CD1c-positive myeloid dendritic cell (primary cell): Measurements from ENCODE around the gene OPCML.

Experiments used
- DNase-seq: peaks from one replicate; pipeline ENCODE4 v3.0.0-alpha.2; 2016; ENCODE audit errors: extremely low spot score

The OPCML gene

GRCh38 chr11:132621976-132622580 is 910.2 kb downstream of the OPCML start:
- DNase-seq = no peak

- DNase-seq = no peak
Observed at GRCh38 chr11:132620423-132620822, 911.9 kb downstream of the OPCML start.

GRCh38 chr11:132610791-132611190 is 921.5 kb downstream of the OPCML start:
- DNase-seq = no peak

- DNase-seq = no peak
Observed at GRCh38 chr11:132610216-132610615, 922.1 kb downstream of the OPCML start.

- no peak for DNase-seq
Observed at GRCh38 chr11:132607575-132607974, 924.7 kb downstream of the OPCML start.

- DNase-seq = no peak
Observed at GRCh38 chr11:132605825-132606570, 926.3 kb downstream of the OPCML start.

- no peak for DNase-seq
Observed at GRCh38 chr11:132604431-132604830, 927.9 kb downstream of the OPCML start.

GRCh38 chr11:132601875-132602274 is 930.4 kb downstream of the OPCML start:
- no peak for DNase-seq

- DNase-seq = no peak
Observed at GRCh38 chr11:132595711-132596134, 936.6 kb downstream of the OPCML start.

GRCh38 chr11:132595246-132595645 is 937.1 kb downstream of the OPCML start:
- DNase-seq = no peak

GRCh38 chr11:132590986-132591385 is 941.3 kb downstream of the OPCML start:
- DNase-seq = no peak

GRCh38 chr11:132590554-132590953 is 941.7 kb downstream of the OPCML start:
- no peak for DNase-seq

- DNase-seq = no peak
Observed at GRCh38 chr11:132589791-132590190, 942.5 kb downstream of the OPCML start.

- no peak for DNase-seq
Observed at GRCh38 chr11:132588366-132588765, 943.9 kb downstream of the OPCML start.

GRCh38 chr11:132587716-132588115 is 944.6 kb downstream of the OPCML start:
- no peak for DNase-seq

- DNase-seq = no peak
Observed at GRCh38 chr11:132586801-132587200, 945.5 kb downstream of the OPCML start.

- DNase-seq = no peak
Observed at GRCh38 chr11:132579634-132580327, 952.5 kb downstream of the OPCML start.

- DNase-seq = no peak
Observed at GRCh38 chr11:132579136-132579535, 953.2 kb downstream of the OPCML start.

GRCh38 chr11:132578580-132578979 is 953.7 kb downstream of the OPCML start:
- no peak for DNase-seq

GRCh38 chr11:132576706-132577105 is 955.6 kb downstream of the OPCML start:
- no peak for DNase-seq

- DNase-seq = no peak
Observed at GRCh38 chr11:132564091-132564885, 968.0 kb downstream of the OPCML start.

GRCh38 chr11:132563050-132563449 is 969.3 kb downstream of the OPCML start:
- DNase-seq = no peak
